Measurements from ENCODE around the gene ZCCHC7.

Gene ZCCHC7

DNA sequence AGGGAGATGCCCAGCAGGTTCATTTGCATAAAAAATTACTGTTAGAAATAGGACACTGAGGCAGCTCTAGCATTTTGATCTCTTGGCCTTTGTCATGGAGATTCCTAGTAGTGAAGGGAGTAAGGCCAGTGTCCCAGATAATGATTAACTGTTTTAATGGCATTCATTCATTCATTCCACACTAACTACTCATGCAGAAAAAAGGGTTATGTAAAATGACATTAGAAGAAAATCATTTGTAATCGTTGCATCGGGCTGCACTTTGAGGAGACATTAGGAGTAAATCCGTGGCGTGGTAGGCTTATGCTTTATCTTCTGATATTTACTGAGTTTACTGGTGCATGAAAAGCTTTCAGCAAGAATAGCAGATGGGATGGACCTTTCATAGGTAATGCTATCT is 219.5 kb downstream of the ZCCHC7 start:
- no peak for DNase-seq (ENCODE audit: low read depth)

DNA sequence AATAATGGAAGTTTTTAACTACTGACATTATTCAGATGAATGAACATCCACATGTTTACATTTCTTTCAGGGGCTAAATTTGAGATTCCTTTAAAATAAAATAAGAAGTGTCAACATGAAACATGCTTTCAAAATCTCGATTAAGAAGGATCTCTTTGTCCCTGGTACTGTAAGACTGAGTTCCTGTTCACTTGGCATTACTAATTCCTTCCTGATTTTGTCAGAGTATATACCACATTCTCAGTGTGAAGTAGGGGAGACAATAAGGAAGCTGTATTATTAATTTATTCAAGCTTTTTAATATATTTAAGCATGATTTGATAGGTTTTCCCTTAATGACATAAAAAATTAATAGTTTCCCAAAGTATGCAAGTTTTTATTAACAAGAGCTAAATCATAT is 220.6 kb downstream of the ZCCHC7 start:
- no peak for DNase-seq (ENCODE audit: low read depth)

DNA sequence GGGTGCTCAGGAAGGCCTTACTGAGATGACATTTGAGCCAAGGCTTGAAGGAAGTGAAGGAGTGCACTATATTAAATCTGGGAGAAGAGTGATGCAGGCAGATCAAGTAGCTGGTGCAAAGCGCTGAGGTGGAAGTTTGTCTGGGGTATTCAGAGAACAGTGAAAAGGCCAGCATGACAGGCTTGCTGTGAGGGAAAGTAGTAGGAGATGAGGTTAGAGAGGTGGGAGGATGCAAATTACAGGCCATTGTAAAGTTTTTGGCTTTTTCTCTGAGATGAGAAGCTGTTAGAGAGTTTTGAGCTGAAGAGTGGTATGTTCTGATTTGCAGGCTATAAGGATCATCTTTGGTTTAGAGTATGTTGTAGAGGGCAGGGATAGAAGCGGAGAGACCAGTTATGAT is 221.3 kb downstream of the ZCCHC7 start:
- no peak for DNase-seq (ENCODE audit: low read depth)

DNA sequence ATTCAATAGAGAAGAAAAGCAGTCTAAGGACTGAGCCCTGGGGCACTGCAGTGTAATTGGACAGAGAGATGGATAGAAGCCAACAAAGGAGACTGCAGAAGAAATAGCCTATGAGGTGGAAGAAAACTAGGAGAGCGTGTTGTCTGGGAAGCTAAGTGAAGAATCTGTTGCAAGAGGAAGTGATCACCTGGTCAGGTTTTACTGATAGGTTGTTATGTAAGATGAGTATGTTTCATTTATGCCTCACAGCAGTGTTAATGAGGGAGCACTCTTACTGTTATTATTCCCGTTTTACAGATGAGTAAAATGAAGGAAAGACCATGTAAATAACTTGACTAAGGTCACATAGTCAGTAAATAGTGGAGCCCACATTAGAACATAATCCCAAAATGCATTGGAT is 222.1 kb downstream of the ZCCHC7 start:
- DNase-seq (ENCODE audit: low read depth): no peak

DNA sequence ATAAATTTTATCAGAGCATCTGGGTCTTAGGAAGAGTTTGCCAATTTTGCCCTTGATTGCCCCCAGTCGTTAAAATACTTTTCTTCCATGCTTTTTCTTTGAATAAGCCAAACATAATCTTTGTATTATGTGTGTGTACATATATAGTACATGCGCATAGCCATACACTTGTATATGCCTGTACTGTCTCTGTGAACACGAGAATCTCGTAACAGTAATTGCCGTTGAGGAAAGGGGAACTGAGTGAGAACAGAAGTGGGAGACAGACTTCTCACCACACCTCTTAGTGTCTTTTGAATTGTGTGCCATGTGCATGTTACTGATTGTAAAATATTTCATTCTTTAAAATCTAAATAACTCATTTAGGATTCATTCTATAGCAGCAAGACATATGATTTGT is 222.5 kb downstream of the ZCCHC7 start:
- DNase-seq (ENCODE audit: low read depth): no peak

DNA sequence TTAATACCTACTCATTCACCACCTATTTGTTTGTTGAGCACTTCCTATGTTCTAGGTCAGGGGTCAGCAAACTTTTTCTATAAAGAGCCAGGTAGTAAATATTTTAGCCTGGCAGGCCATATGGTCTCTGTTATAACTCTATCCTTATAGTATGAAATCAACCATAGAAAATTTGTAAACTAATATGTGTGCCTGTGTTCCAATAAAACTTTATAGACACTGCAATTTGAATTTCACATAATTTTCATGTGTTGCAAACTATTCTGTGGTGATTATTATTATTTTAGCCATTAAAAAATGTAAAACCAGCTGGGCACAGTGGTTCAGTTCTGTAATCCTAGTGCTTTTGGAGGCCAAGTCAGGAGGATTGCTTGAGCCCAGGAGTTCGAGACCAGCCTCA is 223.3 kb downstream of the ZCCHC7 start:
- DNase-seq (ENCODE audit: low read depth): no peak

DNA sequence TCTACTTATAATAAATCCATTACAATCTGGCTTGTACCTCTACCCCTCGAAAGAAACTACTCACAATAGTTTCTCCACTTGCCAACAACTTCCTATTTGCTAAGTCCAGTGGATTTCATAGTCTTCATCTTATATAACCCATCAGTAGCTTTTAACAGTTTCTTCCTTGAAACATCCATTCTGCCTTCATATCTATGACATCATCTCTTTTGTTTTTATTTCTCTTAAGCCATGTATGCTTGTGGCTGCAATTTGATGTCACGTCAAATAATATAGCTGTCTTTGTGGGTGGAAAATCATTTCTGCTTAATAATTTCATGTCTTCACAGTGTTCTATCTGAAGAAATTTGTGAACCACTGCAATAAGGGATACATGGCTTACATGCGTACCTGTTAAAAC is 224.7 kb downstream of the ZCCHC7 start:
- DNase-seq (ENCODE audit: low read depth): no peak

DNA sequence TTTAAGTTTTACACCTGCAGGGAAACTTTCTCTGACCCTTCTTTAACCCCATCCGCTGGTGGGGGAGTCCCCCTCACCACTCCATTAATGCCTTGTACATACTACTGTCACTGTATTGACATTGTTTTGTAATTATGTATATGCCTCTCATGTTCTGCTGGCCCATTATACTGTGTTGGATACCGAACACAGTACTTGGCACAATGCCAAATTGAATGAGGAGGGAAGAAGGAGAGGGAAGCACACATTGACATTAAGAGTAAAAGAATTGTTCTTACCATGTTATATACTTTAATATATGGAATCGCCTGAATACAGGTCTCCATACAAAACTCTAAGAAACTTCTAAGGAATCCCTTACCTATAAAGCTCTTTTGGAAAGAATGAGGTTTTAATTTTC is 228.5 kb downstream of the ZCCHC7 start:
- no peak for DNase-seq (ENCODE audit: low read depth)

DNA sequence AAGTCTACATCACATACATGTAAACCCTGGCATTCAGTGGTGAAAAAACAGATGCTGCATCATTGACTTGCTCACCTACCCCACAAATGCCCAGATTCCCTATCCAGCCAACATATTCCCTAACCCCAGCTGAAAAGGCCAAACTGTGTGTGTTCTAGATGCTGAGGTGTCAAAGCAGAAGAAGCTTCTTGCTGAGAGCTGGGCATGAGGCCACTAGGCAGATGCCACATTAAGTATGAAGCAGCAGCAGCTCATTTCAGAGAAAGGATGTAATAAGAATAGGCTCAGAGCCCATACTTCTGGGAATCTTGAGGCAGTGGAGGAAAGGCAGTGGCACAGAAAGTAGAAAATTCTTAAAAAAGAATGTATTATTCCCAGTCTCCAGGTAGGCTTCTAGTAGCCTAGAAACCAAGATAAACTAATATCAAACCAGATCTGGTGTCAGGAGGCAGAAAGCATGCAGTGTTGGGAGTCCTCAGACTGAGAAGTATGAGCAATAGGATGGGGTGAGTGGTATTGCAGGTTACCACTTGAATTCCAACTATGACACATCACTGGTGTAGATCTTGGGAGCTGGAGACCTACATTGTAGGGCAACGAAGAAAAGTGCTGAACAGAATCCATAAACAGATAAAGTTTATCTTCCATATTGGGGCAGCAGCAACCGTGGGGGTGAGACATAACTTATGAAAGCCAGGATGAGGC is 230.3 kb downstream of the ZCCHC7 start:
- no peak for DNase-seq (ENCODE audit: low read depth)

DNA sequence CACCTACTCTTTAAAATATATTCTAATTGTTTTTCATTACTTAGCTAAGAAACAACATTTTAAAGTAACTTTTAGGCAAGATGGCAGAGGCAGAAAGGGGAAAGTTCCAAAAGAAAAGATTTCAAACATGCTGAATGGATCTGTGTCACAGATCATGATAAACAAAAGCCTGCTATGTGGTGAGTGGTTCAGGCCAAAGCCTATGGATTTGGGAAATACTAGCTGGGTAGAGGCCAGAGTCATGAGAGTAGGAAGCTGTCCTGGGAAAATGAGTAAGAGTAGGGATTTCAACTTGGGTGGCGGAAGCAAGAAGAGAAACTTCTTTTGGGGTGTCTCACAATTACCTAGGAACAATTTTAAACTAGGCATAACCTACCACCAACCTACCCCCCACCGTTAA is 233.4 kb downstream of the ZCCHC7 start:
- DNase-seq (ENCODE audit: low read depth): no peak

DNA sequence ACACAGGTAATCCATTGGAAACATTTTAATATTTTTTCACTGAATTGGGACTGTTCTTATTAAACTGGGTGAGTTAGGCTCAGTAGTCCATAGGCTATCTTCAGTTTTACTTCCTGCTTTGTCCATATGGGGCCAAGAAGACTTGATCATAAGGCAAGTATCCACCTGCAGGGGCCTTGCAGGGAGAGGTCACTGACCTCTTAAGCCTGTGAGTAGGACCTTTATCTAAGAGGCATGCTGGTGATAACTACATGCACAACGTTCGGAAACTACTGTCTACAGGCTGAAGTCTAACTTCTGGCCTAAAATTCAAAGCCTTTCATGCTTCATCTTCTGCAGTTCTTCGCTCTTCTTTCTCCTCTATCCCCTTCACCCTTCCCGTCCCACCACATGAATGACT is 242.1 kb downstream of the ZCCHC7 start:
- no peak for DNase-seq (ENCODE audit: low read depth)

DNA sequence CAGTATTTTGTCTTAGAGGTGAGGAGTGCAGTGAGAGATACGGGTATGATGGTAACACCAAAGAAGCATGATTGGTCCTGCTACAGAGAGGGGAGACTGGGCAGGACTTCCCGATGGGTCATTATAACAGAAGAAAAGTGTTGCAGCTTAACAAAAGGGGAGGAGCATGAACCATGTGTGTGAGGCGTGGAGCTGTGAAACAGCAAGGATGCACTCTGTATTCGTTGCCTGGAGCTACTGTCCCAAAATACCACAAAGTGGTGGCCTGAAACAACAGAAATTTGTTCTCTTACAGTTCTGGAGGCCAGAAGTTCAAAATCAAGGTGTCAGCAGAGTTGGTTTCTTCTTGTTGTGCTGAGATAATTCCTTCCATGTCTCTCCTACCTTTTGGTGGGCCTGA is 242.8 kb downstream of the ZCCHC7 start:
- no peak for DNase-seq (ENCODE audit: low read depth)

DNA sequence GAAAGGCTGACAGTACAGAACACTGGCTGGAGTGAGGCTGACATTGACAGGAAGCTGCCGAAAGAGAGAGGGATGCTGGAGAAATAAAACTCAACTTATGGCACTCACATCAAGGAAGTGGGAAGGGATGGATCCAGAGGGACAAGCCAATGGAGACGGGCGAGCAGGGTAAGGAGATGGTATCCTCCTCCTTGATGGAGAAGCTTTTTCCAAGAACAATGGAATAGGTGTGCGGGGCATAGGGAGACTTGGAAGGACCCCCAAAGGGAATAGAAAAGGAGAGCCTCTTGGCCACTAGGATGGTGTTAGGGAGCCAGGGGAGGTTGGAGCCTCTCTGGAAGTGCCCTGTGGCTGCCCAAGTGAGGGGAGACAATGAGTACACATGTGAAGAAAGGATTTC is 243.8 kb downstream of the ZCCHC7 start:
- no peak for DNase-seq (ENCODE audit: low read depth)

DNA sequence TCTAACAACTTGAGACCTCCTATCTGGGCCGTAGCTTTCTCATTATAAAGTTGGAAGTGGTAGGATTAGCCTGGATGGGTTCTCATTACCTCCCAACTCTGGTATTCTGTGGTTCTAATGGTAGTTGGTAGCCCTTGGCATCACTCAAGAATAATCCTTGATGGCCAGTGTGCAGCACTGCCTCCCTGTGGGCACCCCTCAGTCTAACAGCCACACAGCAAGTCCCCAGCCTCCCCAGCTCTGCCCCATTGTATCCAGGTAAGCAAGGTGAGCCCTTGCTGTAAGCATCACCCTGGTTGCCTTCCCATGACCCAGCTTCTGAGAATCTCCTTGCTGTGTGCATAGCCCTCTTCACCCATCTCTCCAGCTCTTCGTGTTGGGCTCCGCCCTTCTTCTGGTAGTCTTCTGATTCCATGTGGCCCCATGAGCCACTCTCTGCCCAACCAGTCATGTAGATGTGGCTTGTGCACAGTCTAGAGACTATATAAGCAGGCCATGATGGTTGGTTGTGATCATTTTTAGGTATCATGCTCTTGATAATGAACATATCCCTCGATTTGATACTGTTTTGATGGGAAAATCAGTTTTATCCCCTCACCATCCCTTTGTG is 244.5 kb downstream of the ZCCHC7 start:
- no peak for DNase-seq (ENCODE audit: low read depth)

DNA sequence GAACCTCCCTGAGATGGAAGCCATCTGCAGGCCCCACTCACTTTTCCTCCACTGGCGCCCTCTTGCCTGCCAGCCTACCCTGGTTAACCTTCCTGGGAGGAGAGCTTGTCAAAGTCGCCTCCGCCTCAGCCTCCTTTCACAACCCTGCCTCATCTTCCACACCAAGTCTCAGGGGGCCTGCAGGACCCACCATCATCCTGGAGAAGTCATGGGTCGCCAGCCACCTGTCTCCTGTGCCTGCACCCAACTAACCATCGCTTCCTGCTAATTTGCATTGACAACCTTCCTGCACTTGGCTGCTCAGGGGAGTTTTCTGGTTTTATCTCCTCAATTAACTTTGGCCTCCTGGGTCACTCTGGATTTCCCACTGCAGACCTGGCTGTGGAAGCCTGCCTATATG is 249.3 kb downstream of the ZCCHC7 start:
- DNase-seq (ENCODE audit: low read depth): no peak

DNA sequence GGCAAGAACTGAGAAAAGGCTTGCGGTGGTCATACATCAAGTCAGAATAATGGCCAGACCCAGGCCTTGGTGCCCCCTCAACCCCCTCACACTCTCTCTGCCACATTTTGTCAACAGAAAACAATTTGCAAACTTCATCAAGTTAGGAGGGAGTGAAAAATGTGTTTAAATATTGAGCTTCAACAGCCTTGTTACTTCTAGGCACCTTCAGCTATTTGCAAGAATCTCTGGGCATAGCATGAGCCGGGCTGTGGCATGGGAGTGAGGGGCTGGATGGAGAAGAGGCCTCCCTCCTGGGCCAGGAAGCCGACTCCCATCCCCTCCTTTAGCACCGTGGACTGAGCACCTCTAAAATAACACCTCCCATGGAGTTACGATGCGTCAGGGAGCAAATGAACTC is 249.9 kb downstream of the ZCCHC7 start:
- no peak for DNase-seq (ENCODE audit: low read depth)

DNA sequence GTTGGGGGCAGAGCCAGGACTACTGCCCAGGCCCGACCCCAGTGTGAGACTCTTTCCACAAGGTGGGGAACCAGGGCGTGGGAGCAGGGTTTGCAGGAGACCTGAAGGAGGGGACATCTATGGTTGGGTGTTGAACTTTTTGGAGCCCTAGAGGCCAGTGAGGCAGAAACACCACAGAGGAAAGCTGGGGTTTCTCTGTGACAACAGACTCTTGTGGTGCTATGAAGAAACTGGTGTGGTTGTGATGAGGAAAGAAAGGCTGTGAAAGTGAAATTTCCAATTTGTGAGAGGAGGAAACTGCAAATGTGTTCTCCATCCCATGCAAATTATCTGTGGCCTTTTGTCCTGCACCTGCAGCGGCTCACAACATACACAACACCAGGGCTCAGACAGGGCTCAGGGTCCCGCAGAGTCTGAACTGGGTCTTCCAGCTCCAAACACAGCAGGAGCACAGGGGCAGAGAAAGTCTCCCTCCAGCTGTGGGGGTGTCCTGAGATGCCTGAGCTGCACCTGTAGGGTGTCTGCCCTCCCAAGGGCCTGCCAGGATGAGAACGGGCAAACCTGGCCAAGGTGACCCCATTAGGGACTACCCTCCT is 250.7 kb downstream of the ZCCHC7 start:
- no peak for DNase-seq (ENCODE audit: low read depth)

DNA sequence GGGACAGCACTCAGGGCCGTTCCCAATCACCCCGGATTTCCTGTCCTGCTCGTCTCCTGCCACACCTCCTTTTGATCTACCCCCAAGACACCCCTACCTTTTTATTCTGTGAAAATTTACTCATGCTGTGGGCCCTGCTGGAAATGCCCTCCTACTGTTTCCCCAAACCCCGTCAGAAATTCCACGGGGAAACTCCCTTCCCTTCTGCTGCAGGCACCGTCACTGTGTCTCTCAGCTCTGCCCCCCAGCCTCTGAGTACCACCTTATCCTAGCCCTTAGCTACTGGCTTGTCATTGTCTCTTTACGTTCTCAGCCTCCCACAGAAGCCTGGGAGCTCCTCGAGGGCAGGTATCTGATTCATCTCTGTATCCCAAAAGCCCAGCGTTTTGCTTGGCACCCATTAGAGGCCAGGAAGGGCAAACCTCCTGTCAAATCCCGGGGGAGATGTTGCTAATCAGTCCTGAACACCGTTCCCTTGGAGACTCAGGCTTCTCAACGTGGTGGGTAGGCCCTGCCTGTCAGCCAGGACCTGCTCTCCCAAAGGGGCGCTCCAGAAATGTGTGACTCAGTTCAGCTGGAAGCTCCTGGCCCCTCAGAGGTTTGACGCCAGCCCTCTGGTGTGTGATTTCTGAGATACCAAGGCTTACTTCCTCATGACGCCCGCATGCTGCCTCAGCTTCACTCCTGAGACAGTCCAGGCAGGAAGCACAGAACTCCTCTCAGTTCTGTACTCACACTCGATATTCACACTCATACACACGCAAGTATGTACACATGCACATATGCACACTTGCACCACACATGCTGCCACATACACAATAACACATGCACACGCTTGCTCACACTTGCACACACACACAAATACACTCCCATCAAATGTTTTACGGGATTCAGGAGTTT is 251.4 kb downstream of the ZCCHC7 start:
- no peak for DNase-seq (ENCODE audit: low read depth)

DNA sequence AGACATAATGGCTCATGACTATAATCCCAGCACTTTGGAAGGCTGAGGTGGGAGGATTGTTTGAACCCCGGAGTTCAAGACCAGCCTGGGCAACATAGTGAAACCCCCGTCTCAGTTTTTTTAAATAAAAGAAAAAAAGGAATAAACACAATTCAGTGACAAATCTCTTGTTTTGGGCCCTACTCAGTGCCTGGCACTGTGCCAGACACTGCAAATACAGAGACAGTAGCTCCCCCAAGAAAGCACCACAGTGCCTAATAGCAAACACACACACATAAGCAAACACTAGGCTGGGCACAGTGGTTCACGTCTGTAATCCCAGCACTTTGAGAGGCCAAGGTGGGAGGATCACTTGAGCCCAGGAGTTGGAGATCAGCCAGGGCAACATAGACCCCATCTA is 252.5 kb downstream of the ZCCHC7 start:
- no peak for DNase-seq (ENCODE audit: low read depth)

DNA sequence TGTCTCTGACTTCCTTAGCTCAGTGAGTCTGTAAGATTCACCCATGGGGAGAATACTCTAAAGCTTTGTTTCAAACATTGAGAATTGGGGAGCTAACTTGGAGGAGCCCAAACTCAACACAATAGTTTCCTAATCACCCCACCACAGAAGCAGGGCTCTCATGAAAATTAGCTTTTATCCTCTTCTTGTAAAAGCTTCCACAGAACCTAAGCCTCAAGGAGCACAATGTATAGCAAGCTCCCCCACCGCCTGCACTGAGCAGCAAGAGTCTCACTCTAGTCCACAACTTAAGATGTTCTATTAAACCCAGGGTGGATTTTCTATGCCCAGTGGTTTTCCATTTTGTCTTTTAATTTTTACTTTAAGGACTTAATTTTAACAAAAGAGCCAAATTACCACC is 253.2 kb downstream of the ZCCHC7 start:
- DNase-seq (ENCODE audit: low read depth): no peak

DNA sequence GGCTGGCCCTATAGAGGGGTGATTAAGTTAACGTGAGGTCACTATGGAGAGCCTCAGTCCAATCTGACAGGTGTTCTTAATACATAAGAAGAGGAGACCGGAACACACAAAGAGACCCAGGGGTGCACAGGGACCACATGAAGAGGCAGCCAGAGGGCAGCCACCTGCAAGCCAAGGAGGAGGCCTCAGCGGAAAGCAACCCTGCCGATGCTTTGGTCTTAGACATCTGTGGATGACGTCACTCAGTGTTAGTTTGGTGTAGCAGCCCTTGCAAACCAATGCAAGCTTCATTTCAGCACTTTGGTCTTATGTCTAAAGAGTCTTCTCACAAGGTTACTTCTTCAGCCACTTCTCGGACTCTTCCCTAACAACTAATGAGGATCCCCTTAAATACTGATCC is 254.5 kb downstream of the ZCCHC7 start:
- DNase-seq (ENCODE audit: low read depth): no peak

DNA sequence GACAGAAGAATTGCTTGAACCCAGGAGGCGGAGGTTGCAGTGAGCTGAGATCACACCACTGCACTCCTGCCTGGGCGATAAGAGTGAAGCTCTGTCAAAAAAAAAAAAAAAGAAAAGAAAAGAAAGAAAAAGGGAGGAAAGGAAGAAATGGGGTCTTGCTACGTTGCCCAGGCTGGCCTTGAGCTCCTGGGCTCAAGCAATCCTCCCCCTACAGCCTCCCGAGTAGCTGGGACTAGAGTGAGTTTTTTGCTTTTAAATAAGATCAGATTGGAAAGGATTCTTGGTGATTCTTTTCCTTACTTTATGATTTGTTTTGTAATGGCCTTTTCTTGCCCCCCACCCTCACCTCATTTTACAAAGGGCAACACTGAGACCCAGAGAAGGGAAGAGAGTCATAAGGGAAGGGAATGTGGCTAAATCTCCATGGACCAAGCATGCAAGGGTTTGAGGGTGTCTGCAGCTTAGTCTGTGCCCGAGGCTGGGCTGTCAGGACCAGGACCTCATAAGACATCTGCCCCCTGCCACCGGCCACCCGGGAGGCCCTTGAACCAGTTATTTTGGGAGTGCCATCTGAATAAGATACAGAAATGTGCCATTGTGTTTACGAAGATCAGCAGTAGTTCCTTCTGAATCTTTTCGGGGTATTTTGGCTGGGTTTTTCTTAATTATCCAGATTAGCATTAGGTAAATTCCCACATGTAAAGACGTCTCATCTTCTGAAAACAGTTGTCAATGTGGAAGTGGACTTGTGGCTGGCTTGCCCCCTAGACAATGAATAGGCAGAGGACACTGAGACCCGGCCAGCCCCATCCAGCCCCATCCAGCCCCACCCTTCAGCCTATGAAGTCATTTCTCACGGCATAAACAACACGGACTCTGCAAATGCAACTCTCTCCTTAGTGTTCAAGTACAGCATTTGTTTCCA is 257.6 kb downstream of the ZCCHC7 start:
- no peak for DNase-seq (ENCODE audit: low read depth)

All from stimulated activated CD8-positive, alpha-beta memory T cell treated with anti-CD3 and anti-CD28 coated beads, Interleukin-15, amount 100 ng/mL, for 24 hours (primary cell).